ENCODE measurements around the gene GRK3. TPM values are rescaled to one million over a fixed set of nuclear protein-coding genes. Genes with fewer than 3 reads are reported as not detected.

Gene GRK3
- total RNA-seq, 3 donors from 2014 or later (not counting 1 experiment from before 2014, with no cell fraction given): 2.2 to 7.2 (median 3.8) TPM

DNA sequence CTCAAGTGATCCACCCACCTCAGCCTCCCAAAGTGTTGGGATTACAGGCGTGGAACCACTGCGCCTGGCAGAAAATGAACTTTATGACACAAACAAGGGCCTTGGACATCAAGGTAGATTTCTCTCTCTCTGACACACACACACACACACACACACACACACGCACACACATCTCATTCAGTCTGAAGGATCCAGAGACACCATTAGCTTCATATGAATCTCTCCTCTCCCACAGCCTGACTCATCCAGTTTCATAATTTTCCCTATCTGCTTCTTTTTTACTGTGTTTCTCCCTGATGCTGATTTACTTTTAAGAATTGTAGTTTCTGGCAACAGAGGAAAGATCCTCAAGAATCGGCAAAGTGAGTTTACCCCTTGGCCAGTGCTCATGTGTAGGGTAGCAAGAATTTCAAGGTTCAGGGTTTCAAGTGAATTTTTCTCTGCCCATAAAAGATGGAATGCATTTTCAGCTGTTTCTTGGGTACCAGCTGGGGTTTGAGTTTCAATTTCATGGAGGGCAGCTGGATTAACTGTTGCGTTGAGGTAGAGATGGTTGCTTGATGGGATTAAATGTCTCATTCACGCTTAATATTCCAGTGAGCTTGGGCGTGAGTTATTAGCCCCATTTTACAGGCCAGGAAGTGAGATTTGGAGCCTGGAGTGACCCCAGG lies 181.0 kb downstream of the GRK3 start:
- Histone ChIP-seq H3K4me1 (ENCODE audit: control insufficient read depth, insufficient read depth, low read length) (no peaks in the 10 kb centered on the region), H3K9me3 (ENCODE audit: control insufficient read depth, insufficient read depth, low read length) (no peaks in the 10 kb centered on the region), H3K4me3 (ENCODE audit: low read length) (no peak overlapping the region), H3K27me3 (ENCODE audit: control insufficient read depth, insufficient read depth, low read length) (no peaks in the 10 kb centered on the region), H3K27ac (ENCODE audit: low read length) (no peak overlapping the region), H3K36me3 (ENCODE audit: control insufficient read depth, insufficient read depth, low read length) (no peaks in the 10 kb centered on the region)
- no peak overlapping the region for H3K27ac Mint-ChIP-seq
- no peaks in the 10 kb centered on the region for H3K4me1 Mint-ChIP-seq
- 90% methylated on average over 7 of the region's 7 CpGs for WGBS (ENCODE audit: insufficient coverage)
- no peak overlapping the region for H3K4me3 Mint-ChIP-seq
- H3K9me3 Mint-ChIP-seq: no peaks in the 10 kb centered on the region
- no peaks in the 10 kb centered on the region for H3K36me3 Mint-ChIP-seq
- intact Hi-C loops (cut with micrococcal nuclease): no loop called here
- no peak for DNase-seq
- TF ChIP-seq, protein P1, sequence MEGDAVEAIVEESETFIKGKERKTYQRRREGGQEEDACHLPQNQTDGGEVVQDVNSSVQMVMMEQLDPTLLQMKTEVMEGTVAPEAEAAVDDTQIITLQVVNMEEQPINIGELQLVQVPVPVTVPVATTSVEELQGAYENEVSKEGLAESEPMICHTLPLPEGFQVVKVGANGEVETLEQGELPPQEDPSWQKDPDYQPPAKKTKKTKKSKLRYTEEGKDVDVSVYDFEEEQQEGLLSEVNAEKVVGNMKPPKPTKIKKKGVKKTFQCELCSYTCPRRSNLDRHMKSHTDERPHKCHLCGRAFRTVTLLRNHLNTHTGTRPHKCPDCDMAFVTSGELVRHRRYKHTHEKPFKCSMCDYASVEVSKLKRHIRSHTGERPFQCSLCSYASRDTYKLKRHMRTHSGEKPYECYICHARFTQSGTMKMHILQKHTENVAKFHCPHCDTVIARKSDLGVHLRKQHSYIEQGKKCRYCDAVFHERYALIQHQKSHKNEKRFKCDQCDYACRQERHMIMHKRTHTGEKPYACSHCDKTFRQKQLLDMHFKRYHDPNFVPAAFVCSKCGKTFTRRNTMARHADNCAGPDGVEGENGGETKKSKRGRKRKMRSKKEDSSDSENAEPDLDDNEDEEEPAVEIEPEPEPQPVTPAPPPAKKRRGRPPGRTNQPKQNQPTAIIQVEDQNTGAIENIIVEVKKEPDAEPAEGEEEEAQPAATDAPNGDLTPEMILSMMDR (IDR thresholded peaks at IDR 0.05): no peak
- ATAC-seq: no peak
- H3K27me3 Mint-ChIP-seq (ENCODE audit: low read depth in 2 of 2): peaks cover 0 to 4% of the 10 kb centered on the region in 2 donors

DNA sequence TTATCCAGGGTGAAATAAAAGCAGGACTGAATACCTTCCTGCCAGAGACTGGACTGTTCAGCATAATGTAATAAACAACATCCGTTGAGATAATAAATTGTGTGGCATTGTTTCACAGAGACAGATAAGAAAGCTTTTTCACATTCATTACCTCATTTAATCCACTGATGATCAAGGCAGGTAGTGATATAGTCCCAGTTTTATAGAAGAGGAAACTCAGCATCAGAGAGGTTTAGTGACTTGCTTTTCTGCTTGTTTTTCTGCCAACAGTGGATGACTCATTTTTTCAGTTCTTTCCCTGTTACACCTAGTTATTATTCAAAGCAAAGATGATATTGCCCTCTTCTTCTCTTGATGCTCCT lies 181.5 kb downstream of the GRK3 start:
- WGBS (ENCODE audit: insufficient coverage): no CpG with 5 or more reads among the region's 1 CpG
- Histone ChIP-seq H3K4me1 (ENCODE audit: control insufficient read depth, insufficient read depth, low read length) (no peaks in the 10 kb centered on the region), H3K27me3 (ENCODE audit: control insufficient read depth, insufficient read depth, low read length) (no peaks in the 10 kb centered on the region), H3K27ac (ENCODE audit: low read length) (no peak overlapping the region), H3K9me3 (ENCODE audit: control insufficient read depth, insufficient read depth, low read length) (no peaks in the 10 kb centered on the region), H3K36me3 (ENCODE audit: control insufficient read depth, insufficient read depth, low read length) (no peaks in the 10 kb centered on the region), H3K4me3 (ENCODE audit: low read length) (no peak overlapping the region)
- no peaks in the 10 kb centered on the region for H3K36me3 Mint-ChIP-seq
- peaks cover 0 to 4% of the 10 kb centered on the region in 2 donors for H3K27me3 Mint-ChIP-seq (ENCODE audit: low read depth in 2 of 2)
- no peaks in the 10 kb centered on the region for H3K4me1 Mint-ChIP-seq
- TF ChIP-seq, protein P1 (IDR thresholded peaks at IDR 0.05): no peak
- ATAC-seq (no peak), DNase-seq (no peak)
- H3K27ac Mint-ChIP-seq: no peak overlapping the region
- no peak overlapping the region for H3K4me3 Mint-ChIP-seq
- intact Hi-C loops (cut with micrococcal nuclease): no loop called here
- no peaks in the 10 kb centered on the region for H3K9me3 Mint-ChIP-seq

DNA sequence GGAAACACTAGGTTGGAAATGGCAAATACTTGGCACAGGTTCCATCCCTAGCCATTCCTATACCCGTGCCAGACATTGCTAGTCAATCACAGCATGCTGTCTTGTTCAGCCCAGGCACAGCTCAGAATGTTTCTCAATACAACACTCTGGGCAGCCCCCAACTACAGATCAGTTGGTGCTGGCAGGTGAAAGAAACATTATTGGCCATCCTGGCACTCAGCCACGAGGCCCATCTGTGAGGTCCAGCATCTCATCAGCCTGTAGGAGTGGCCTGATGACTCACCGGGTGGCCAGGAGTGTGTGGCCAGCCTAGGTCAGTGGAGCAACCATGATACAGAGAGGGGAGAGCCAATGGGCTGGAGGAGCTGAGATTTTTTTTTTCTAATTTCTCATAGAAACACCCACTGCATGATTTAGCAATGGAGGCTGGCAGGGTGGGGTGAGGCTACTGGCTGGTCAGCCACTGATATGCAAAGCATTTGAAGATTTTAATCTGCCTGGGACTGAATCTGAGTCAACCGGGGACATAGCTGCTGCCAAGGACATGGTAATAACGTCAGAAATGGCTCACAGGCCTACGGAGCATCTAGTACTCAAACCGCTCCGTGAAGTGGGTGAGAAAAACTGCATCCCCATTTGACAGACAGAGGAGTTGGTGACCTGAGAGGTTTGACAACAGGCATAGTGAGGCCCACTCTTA lies 182.9 kb downstream of the GRK3 start:
- H3K27ac ChIP-seq (ENCODE audit: low read length): no peak overlapping the region
- intact Hi-C loops (cut with micrococcal nuclease): no loop called here
- no peaks in the 10 kb centered on the region for H3K4me1 Mint-ChIP-seq
- ATAC-seq: peak in 1 of 3 donors; percentile 70
- DNase-seq: no peak
- no peaks in the 10 kb centered on the region for H3K36me3 ChIP-seq (ENCODE audit: control insufficient read depth, insufficient read depth, low read length)
- no peak overlapping the region for H3K4me3 ChIP-seq (ENCODE audit: low read length)
- H3K9me3 Mint-ChIP-seq: no peaks in the 10 kb centered on the region
- H3K27me3 Mint-ChIP-seq (ENCODE audit: low read depth in 2 of 2): peaks cover 0 to 4% of the 10 kb centered on the region in 2 donors
- no peak overlapping the region for H3K4me3 Mint-ChIP-seq
- TF ChIP-seq, protein P1 (IDR thresholded peaks at IDR 0.05): no peak
- H3K9me3 ChIP-seq (ENCODE audit: control insufficient read depth, insufficient read depth, low read length): no peaks in the 10 kb centered on the region
- H3K36me3 Mint-ChIP-seq: no peaks in the 10 kb centered on the region
- H3K27me3 ChIP-seq (ENCODE audit: control insufficient read depth, insufficient read depth, low read length): no peaks in the 10 kb centered on the region
- H3K4me1 ChIP-seq (ENCODE audit: control insufficient read depth, insufficient read depth, low read length): no peaks in the 10 kb centered on the region
- H3K27ac Mint-ChIP-seq: no peak overlapping the region
- 84% methylated on average over 8 of the region's 8 CpGs for WGBS (ENCODE audit: insufficient coverage)
